Activated CD8-positive, alpha-beta T cell treated with anti-CD3 and anti-CD28 coated beads for 36 hours (primary cell): ENCODE data around the gene LRRC55. TPM values are rescaled to one million over a fixed set of nuclear protein-coding genes. Genes with fewer than 3 reads are reported as not detected.

Source experiments
- ATAC-seq: fragments of 200-7000 bp; cut with Tn5 transposase; one replicate; pipeline ENCODE4 v1.10.0; 2021; ENCODE audit warnings: mild to moderate bottlenecking, moderate library complexity
- CTCF ChIA-PET: fragments of 350-600 bp; sonication (Branson Sonifier 250); formaldehyde crosslinking; loops from one replicate; lab custom pipeline; 2021; ENCODE audit warnings: antibody characterized with exemption; lab: Charles Lee
- POLR2A ChIA-PET: fragments of 350-600 bp; sonication (Branson Sonifier 250); formaldehyde crosslinking; loops from one replicate; lab custom pipeline; 2021; ENCODE audit warnings: antibody characterized with exemption; lab: Charles Lee
- DNase-seq: peaks from one replicate; pipeline ENCODE4 v3.0.0-alpha.2; 2020
- H3K27ac Mint-ChIP-seq: one replicate; pipeline ENCODE4 v1.8.0; 2021; ENCODE audit warnings: mild to moderate bottlenecking, mixed read lengths
- H3K27me3 Mint-ChIP-seq: one replicate; pipeline ENCODE4 v1.8.0; 2021; ENCODE audit warnings: mixed read lengths
- H3K36me3 Mint-ChIP-seq: one replicate; pipeline ENCODE4 v1.8.0; 2021; ENCODE audit warnings: low read depth, mixed read lengths
- H3K4me1 Mint-ChIP-seq: one replicate; pipeline ENCODE4 v1.8.0; 2021; ENCODE audit warnings: low read depth, mixed read lengths
- H3K4me3 Mint-ChIP-seq: one replicate; pipeline ENCODE4 v1.8.0; 2021; ENCODE audit warnings: mild to moderate bottlenecking, moderate library complexity, mixed read lengths
- H3K9me3 Mint-ChIP-seq: one replicate; pipeline ENCODE4 v1.8.0; 2021; ENCODE audit warnings: mixed read lengths
- intact Hi-C: fragments of 100-400 bp; cut with micrococcal nuclease; formaldehyde crosslinking; loops from one replicate; pipeline ENCODE4 v1.10.0; 2022
- total RNA-seq, 2 experiments: library from RNA; stranded (reverse); gene quantifications; one replicate each; pipeline ENCODE4 v1.2.3, GENCODE V29; 2021
- TF ChIP-seq, protein P1 (sequence below): fragments of 200-600 bp; IDR thresholded peaks from one replicate; pipeline ENCODE4 v1.8.0; 2022; ENCODE audit warnings: antibody characterized with exemption, mild to moderate bottlenecking

LRRC55 gene
- total RNA-seq, 2 experiments from 2014 or later, result not detected

GRCh38 chr11:57219021-57219627 lies 37.4 kb downstream of the LRRC55 start:
- ATAC-seq, result no peak
- no peaks in the 10 kb centered on the region for H3K36me3 Mint-ChIP-seq
- peaks cover 4% of the 10 kb centered on the region for H3K27me3 Mint-ChIP-seq
- TF ChIP-seq, protein P1, sequence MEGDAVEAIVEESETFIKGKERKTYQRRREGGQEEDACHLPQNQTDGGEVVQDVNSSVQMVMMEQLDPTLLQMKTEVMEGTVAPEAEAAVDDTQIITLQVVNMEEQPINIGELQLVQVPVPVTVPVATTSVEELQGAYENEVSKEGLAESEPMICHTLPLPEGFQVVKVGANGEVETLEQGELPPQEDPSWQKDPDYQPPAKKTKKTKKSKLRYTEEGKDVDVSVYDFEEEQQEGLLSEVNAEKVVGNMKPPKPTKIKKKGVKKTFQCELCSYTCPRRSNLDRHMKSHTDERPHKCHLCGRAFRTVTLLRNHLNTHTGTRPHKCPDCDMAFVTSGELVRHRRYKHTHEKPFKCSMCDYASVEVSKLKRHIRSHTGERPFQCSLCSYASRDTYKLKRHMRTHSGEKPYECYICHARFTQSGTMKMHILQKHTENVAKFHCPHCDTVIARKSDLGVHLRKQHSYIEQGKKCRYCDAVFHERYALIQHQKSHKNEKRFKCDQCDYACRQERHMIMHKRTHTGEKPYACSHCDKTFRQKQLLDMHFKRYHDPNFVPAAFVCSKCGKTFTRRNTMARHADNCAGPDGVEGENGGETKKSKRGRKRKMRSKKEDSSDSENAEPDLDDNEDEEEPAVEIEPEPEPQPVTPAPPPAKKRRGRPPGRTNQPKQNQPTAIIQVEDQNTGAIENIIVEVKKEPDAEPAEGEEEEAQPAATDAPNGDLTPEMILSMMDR, result no peak
- H3K27ac Mint-ChIP-seq, result no peak overlapping the region
- intact Hi-C loops, result no loop called here
- H3K4me3 Mint-ChIP-seq, result no peak overlapping the region
- ChIA-PET POLR2A (no interaction called here), CTCF (no interaction called here)
- no peak for DNase-seq
- no peaks in the 10 kb centered on the region for H3K9me3 Mint-ChIP-seq
- H3K4me1 Mint-ChIP-seq, result no peaks in the 10 kb centered on the region

GRCh38 chr11:57222239-57222638 lies 40.5 kb downstream of the LRRC55 start:
- H3K36me3 Mint-ChIP-seq, result no peaks in the 10 kb centered on the region
- ATAC-seq (no peak), DNase-seq (no peak)
- intact Hi-C loops, result no loop called here
- H3K9me3 Mint-ChIP-seq, result no peaks in the 10 kb centered on the region
- no peaks in the 10 kb centered on the region for H3K4me1 Mint-ChIP-seq
- no peak overlapping the region for H3K27ac Mint-ChIP-seq
- POLR2A ChIA-PET, result no interaction called here
- TF ChIP-seq, protein P1, result no peak
- H3K27me3 Mint-ChIP-seq, result peaks cover 6% of the 10 kb centered on the region
- H3K4me3 Mint-ChIP-seq, result no peak overlapping the region
- CTCF ChIA-PET, result no interaction called here

DNA sequence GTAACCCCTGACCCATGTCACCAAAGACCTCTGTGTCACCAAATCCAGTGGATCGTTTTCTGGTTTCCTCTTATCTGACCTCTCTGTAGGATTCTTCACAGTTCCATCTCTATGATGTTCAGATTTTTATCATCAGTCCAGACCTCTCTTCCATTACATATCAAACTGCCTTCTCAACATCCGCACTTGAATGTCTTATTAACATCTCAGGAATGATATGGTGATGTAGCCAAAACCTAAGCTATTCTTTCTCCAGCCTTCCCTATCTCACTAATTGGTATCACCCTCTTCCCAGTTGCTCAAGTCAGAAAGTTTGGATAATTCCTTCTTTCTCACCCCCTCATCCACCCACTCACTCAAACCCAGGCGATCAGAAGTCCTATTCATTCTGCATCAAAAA lies 41.8 kb downstream of the LRRC55 start:
- ChIA-PET CTCF (interaction anchor here (1.9 kb wide), 1 partner anchor 26 kb away, joined by 8 read pairs; no protein-coding TSS in a partner anchor), POLR2A (no interaction called here)
- Mint-ChIP-seq H3K4me1 (no peaks in the 10 kb centered on the region), H3K9me3 (no peaks in the 10 kb centered on the region), H3K4me3 (no peak overlapping the region), H3K27ac (no peak overlapping the region), H3K27me3 (peaks cover 6% of the 10 kb centered on the region), H3K36me3 (no peaks in the 10 kb centered on the region)
- no peak for ATAC-seq
- TF ChIP-seq, protein P1, result no peak
- intact Hi-C loops, result no loop called here
- DNase-seq, result no peak

DNA sequence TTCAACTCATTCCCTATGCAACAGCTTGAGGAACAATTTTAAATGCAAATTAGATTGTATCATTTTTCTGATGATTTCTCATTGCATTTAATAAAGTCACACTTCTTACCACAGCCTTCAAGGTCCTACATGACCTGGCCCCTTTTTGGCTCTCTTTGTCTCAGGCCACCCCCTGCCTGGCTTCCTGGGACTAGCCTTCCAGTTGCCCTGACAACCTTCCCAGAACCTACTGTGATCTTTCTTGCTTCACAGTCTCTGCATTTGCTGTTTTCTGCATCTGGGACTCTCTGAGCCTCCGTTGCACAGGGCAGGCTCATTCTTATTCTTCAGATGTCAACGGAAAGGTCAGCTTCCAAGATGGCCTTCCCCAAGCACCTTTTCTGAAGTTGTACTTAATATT lies 42.4 kb downstream of the LRRC55 start:
- Mint-ChIP-seq H3K9me3 (no peaks in the 10 kb centered on the region), H3K4me1 (no peaks in the 10 kb centered on the region), H3K27me3 (peaks cover 4% of the 10 kb centered on the region), H3K36me3 (no peaks in the 10 kb centered on the region), H3K27ac (no peak overlapping the region), H3K4me3 (no peak overlapping the region)
- no peak for ATAC-seq
- intact Hi-C loops, result no loop called here
- no peak for DNase-seq
- CTCF ChIA-PET, result interaction anchor here (1.0 to 1.9 kb wide), 2 partner anchors 25 to 383 kb away, joined by 3 to 8 read pairs; no protein-coding TSS in a partner anchor
- POLR2A ChIA-PET, result no interaction called here
- TF ChIP-seq, protein P1, result no peak

DNA sequence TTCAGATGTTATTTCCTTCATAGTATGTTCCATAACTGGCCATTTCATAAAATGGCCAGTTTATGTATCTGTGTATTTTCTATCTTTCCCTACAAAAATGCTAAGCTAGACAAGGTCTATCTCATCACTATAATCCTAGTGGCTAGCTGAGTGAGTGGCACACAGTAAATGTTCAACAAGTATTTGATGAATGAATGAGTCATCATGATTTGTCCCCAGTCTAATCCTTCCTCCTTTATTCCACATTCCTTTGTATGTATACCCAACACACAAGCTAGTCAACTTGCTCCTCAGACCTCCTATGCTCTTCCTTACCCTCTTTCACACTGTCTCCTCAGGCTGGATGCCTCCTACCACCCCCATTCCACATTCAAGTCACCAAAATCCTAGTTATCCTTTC lies 42.8 kb downstream of the LRRC55 start:
- Mint-ChIP-seq H3K36me3 (no peaks in the 10 kb centered on the region), H3K9me3 (no peaks in the 10 kb centered on the region), H3K27ac (no peak overlapping the region), H3K4me3 (no peak overlapping the region), H3K4me1 (no peaks in the 10 kb centered on the region), H3K27me3 (peaks cover 4% of the 10 kb centered on the region)
- ATAC-seq (no peak), DNase-seq (no peak)
- intact Hi-C loops, result no loop called here
- TF ChIP-seq, protein P1, result no peak
- POLR2A ChIA-PET, result no interaction called here
- CTCF ChIA-PET, result interaction anchor here (1.0 to 1.9 kb wide), 2 partner anchors 25 to 384 kb away, joined by 3 to 8 read pairs; no protein-coding TSS in a partner anchor
